Stimulated activated CD8-positive, alpha-beta memory T cell treated with anti-CD3 and anti-CD28 coated beads, Interleukin-15, amount 100 ng/mL, for 4 hours (primary cell): ENCODE results near the gene ZBTB45.

ENCODE experiments used
- DNase-seq, 2 donors: peaks; one replicate each; pipeline ENCODE4 v3.0.0-alpha.2; 2020; ENCODE audit warnings: low read depth in 2 of 2

ZBTB45 gene

DNA sequence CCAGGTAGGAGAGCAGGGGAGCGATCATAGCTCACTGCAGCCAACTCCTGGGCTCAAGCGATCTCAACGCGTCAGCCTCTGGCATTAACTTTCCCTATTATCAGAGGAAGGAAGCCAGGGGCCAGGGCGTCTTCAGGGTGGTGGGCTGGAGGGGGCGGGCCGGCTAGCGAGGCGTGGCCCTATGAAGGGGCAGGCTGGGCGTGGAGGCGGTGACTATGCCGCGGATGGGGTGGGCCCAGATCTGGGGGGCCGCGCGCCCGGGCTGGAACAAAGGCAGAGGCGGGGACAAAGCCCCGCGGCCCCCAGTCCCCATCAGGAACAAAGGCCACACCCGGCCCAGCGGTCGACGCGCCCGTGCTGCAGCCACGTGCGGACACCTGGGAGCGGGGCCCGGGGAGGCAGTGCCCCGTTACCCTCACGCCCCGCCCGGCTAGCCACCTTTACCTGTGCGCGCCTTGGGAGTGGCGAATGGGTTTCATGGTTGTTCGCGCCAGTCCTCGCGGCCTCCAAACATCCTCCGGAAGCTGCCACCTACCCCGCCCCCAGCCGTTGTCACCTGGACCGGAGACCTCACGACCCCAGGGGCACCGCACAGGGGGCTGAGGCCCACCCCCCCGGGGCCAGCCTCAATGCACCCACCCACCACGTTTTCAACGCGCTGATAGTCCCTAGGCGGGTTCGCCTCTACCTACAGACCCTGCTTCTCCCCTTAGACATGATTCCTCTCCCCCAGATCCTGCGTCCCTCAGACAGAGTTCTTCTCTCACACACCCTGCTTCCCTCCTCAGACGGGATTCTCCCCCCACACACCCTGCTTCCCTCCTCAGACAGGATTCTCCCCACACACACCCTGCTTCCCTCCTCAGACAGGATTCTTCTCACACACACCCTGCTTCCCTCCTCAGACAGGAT lies 18.9 kb upstream of the ZBTB45 start:
- no peak for DNase-seq

DNA sequence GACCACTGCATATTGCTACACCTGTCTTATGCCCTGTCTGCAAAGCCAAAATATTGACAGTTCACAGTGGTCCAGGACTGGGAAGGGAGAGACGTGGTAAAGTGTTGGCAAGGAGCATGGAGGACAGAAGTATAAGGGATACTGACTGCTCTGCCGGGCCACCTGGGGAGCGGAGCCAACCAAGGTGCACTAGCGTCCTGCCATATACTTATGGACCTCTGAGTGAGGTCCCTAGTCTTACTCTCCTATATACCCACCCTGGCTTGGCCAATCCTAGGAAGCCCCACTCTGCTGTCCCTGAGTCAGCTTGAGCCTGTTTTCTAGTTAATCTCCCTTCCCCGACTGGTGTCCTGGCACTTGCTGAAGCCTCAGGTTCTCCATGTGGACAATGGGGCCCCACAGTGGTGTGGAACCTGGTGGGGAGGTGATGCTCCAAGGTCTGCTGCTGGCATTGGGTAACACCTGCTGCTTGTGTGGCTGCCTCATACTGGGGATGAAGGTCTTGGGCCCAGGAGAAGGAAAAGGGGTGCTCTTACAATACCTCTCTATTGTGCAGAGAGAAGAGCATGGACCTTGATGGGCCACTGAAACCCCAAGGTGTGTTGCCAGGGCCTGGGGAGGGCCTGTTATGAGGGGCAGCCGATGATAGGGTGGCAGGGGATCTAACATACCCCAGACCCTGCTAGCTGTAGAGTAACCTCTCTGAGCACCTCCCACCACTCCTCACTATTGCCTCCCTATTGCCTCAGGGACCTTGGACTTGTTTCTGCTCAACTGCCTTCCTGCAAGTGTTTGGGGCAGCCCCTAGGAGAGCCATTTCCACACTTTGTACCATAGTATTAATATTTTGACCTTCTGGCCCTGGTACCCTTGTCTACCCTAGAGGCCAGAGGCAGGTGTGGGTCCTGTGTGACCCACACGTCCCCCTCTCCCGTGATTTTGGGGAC lies 17.5 kb upstream of the ZBTB45 start:
- DNase-seq, result no peak

DNA sequence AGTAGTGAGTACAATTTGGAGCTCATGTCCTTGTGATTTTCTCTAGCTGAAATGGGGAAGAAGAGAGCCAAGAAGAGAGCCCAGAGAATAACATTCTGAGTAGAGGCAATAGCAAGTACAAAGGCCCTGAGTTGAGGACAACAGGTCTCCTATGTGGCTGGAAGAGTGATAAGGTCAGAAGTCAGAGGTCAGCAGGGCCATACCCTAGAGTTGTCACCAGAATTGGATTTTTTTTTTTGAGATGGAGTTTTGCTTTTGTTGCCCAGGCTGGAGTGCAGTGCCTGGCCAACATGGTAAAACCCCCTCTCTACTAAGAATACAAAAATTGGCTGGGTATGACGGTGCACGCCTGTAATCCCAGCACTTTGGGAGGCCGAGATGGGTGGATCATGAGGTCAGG lies 16.2 kb upstream of the ZBTB45 start:
- DNase-seq, result no peak

DNA sequence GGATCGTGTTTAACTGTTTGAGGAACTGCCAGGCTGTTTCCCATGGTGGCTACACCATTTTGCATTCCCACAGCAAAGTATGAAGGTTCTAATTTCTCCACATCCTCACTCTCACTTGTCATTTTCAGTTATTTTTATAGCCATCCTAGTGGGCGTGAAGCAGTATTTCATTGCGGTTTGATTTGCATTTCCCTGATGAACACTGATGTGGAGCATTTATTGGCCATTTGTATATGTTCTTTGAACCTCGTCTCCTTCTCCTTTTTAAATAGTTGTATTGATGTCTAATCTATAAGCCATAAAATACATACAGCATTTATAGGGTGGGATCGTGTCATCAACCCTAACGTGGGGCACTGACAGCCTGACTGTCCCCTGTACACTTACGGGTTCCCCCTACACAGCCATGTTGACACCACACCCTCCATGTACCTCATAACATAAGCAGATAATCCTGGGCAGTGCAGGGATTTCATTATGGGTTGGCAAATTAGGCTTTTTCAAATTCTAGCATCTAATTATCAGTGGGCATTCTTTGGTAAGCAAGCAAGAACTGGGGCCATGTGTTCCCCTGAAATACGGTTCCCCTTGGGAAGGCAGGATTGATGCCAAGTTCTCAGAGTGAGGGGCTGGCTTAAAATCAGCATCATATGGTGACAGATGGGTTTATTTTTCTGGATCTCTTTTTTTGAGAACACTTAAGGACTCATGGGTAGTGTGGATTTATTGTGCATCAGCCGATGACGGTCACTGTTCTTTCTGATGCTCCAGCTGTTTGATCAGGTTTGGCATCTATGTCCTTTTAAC lies 11.6 kb upstream of the ZBTB45 start:
- DNase-seq, result no peak

DNA sequence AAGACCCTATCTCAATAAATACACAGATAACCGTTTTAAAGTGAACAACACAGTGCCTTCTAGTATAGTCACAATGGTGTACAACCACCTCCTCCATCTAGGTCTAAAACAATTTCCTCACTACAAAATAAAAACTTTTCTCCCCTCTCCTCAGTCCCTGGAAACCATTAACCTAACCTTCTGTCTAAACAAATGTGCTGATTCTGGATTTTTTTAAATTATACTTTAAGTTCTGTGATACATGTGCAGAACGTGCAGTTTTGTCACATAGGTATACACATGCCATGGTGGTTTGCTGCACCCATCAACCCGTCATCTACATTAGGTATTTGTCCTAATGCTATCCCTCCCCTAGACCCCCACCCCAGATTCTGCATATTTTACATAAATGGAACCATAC lies 9.8 kb upstream of the ZBTB45 start:
- no peak for DNase-seq

DNA sequence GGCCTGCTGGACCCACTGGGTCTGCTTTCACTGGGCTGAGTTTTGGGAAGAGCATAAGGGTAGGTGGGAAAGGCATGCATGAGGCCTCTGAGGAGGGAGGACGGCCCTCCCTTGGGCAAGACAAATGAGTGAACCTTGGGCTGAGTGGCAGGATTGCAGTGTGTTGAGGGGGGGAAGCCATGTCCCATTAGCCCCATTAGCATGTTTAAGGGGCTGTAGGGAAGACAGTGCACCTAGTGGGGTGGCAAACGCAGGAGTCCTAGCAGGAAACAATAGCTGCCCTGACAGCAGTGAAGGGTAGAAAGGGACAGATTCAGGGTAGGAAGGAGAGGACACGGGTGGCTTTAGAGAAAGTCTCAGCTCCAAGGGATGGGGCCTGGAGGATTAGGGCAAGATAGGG lies 3.1 kb upstream of the ZBTB45 start:
- no peak for DNase-seq

DNA sequence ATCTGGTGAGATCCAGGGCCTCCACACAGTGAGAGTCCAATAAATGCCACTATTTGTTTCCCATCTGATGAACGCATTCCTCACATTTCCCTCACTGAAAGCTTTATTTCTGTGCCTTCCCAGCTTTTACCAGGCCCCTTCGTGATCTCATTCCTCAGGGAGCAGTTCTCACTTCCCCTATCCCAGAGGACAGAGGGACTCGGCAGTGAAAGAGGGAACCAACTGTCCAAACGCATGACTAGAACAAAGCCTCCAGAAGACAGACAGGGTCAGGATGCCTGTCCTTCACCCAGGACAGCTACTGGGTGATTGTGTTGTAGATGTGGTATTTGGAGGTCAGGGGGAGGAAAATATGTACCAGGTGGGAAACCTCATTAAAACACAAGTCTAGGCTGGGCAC lies 2.0 kb upstream of the ZBTB45 start:
- no peak for DNase-seq

DNA sequence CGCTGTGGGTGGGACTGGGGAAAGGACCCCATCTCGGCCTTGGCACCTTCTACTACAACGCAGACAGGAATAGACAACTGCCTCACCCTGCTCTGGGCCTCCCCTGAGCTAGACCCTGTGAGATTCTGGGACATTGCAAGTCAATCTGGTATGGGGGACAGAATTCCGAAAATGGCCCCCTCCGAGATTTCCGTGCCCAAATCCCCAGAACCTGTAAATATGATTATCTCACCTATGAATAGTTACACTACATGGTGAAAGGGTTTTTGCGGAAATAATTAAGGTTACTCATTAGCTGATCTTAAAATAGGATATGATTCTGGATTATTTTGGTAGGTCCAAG lies 618 bp upstream of the ZBTB45 start:
- no peak for DNase-seq

DNA sequence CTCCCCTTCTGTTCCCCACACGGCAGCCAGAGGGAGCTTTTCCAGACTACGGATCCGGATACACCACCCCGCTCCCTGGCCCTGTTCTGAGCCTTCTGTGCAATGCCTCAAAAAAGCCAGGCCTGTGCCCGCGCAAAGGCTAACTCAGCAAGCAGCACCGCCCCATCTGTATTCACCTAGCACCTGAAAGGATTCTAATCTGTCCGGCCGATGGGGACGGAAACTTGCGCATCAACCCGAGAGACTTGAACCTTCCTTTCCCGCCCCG lies 589 bp downstream of the ZBTB45 start:
- no peak for DNase-seq

DNA sequence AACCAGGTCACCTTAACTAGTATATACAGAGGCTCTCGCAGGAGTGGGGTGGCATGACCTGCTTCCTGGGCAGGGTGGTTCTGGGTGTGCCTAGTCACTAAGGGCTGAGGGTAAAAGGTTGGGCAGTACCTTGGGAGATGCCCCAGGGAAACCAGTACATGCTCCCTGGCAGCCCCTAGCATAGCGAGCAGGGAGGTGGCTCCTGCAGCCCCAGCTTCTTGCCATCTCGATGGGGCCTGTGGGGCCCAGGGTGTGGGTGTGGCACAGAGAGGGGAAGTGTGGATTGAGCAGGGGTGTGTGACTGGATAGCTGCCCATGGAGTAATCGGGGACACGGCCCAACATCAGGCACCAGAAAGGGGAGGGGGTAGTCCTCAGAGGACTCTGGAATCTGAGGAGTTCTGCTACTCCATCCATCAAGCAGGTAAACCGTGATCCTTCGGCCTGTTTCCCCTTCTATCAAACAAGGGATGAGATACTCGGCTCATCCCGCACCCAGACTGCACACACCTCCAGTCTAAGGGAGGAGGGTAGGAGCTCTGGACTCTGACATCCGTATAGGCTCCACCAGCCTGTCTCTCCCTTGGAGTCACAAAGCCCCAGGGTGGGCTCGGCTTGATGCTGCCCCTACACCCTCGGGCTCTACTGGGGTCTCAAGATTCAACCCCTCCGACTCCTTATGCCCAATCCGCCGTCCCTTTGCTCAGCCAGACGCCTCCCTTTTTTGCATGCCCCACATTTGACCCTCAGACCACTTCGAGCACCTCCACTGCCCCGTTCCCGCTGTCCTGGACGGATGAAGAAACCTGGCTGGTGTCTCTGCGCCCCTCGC lies 1.1 kb downstream of the ZBTB45 start:
- no peak for DNase-seq

DNA sequence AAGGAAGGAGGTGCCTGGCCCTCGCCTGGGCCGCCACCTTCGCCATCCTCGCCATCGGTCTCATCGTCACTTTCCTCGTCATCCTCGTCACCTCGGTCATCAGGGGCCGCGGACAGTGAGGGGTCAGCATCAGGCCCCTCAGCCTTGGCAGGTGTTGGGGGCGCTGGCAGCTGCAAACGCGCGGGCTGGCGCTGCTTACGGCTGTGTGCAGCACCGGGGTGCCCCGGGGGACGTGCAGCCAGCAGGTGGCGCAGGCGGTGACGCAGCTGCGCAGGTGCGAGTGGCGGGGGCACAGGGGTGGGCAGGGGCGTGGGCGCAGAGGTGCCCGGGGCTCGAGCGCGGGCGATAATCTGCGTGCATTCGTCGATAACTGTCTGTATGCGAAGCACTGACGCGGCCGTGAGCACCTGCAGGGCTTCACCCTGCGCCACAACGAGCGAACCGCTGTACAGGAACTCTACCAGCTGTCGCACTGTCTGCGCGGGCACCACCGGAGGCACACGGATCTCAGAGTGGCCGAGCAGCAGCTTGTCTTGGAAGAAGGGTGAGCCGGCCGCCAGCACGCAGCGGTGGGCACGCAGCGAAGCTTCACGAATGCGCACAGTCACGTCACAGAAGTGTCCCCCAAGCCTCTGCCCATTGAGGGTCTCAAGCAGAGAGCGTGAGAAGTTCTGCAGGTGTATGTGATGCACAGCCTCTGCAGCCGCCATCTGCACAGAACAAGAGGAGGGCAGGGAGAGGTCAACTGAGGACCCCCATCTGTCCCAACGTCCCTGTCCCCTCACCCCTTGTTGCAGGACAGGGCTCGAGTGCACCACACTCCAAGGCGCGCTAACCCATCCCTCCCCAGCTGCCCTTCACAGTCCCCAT lies 2.4 kb downstream of the ZBTB45 start:
- no peak for DNase-seq

DNA sequence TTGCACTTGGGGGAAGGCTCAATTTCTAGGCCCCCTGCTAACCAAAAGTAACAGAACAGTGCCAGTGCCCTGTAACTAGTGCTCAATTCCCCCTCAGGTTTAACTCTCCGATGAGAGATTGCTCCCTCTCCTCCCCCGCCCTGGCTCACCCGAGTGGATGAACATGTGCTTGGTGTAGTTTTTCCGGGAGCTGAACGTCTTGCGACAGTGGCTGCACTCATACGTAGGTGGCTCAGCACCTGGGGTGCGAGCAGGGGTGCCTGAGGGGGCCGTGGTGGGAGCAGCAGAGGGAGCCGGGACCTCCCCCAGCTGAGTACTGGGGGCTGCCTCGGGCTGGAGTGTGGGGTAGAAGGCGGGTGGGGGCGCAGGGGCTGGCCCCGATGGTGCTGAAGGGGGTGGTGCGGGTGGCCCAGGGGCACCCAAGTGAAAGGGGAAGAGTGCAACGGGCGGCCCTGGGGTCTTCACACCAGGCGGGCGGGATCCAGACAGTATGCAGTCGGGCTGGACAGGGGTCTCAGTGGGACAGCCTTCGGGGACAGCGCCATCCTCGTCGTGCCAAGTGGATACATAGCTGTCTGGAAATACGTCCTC lies 3.3 kb downstream of the ZBTB45 start:
- DNase-seq, result no peak

DNA sequence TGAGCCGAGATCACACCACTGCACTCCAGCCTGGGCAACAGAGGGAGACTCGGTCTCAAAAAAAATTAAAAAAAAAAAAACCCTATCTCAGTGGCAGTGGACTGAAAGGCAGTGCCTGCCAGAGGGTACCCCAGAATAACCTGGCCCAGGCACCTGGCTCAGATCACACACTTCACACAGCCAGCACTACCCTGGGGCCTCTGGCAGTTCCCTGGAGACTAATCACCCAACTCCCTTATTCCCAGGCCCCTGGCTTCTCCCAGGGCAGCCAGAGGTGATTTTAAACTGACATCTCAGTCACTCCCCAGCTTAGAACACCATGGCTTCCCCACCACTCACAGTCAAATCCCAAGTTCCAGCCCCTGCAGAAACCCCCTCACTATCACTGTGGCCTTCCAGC lies 4.4 kb downstream of the ZBTB45 start:
- DNase-seq, result no peak

DNA sequence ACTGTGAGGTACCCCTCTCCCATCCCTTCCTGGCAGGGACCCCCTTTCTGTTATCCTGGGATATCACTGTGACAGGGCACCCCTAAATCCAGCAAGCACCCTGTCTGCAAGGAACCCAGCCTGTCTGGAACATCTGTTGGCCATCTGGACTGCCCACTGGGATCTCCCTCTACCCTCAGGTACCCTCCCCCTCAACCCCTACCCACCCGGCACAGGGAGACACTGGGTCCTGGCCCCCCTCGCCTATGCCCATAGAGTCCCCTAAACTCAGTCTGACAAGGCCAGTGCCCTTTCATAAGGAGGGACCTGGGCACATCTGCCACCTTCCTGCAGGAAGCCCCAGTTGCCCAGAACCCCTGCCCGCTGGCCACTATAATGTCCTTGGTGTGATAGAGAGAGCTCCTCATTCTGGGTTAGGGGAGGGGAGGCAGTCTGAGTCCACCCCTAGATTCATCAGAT lies 5.0 kb downstream of the ZBTB45 start:
- no peak for DNase-seq

DNA sequence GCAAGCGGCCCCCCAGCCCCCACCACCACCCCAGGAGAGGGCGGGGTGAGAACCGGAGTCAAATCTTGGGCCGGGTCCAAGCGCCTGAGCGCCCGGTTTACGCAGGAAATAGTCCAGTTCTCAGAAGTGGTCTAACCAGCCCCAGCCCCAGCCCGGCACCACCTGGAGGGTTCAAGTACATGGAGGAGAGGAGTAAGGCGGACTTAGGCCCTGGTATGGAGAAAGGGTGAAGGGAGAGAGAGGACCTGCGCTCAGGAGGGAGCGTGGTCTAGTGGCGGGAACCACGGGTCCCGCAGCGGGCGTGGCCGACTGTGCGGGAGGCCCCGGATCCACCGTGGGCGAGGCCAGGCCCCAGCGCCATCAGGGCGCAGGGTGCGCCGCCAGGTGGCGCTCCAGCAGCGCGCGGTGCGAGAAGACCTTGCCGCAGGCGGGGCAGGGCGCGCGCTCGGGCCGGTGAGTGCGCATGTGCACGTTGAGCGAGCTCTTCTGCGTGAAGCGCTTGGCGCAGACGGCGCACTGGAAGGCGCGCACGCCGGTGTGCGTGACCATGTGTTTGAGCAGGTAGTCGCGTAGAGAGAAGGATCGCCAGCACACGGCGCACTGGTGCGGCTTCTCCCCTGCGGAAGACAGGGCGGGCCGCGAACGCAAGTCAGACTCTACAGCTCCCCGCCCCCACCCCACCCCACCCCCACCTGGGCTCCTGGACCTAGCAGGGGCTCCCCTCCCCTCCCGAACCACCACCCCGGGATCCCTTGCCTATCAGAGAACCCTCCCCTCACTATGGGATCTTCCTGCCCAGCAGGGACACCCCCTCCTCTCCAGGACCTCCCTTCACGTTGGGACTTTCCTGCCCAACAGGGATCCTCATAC lies 5.7 kb downstream of the ZBTB45 start:
- DNase-seq, result peak; percentile 84

DNA sequence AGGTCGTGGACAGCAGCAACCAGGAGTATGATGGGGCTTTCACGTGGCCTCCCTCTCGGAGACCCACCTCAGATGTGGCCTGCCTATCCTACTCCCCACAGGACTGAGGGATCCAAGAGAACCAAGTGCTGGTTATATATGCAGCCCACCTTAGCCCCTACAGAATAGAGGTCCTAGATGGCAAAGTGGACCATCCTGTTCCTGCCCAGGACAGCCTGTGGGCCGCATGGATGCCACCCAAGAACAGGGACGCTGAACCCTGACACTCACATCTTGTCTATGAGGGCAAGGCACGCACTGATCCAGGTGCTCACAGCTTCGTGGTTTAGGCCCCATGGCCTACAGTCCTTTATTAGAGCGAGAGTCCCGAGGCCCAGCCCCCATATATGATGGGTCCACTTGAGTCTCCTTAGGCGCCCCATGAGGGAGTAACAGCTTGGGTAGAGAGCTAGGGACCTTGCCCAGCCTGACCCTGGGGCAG lies 6.4 kb downstream of the ZBTB45 start:
- DNase-seq, result no peak

DNA sequence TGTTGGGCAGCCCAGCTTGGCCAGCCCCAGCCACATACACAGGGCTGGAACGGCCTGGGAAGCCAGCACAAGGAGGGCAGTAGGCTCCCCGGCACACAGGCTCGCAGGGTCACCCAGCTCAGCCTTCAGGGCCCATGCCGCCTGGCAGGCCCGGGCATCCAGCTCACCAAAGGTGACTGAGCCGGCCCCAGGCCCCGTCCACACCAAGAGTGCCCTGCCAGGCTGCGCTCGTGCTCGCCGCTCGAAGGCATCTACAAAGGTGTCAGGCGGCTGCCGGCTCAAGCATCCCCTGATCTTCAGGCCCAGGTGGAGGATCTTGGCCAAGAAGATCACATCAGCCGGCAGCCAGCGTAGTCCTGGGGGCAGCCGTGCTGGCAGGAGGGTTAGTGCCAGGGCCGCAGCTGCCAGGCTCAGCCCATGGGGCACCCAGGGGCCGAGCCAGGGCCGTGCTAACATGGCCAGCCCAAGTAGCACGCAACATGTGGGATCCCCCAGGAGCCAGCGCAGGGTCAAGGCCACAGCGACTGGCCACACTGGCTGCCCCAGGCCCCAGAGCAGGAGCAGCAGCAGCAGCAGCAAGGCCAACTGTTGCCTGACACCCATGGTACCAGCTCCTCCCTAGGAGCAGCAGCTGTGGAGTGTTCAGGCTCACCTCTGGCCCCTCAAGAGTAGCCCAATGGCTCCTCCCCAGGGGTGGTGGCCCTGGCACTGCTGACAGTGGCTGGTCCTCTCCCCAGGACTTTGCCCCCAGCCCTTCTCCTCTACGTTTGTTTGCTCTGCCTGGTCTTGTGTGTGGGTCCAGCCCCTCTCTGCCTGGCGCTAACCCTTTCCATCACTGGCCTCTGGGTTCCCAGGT lies 8.0 kb downstream of the ZBTB45 start, which contains the start of gene SLC27A5:
TSS of gene SLC27A5 (minus strand) at position 640 of the 856 bp plus-strand sequence. CDS start at position 603, 37 bp downstream.
- no peak for DNase-seq
